AG04449 (cell line): ENCODE results near the gene FABP6.

Source experiments
- CTCF ChIA-PET: fragments of 350-600 bp; formaldehyde crosslinking; extraction: SDS; loops from one replicate; lab custom pipeline; 2021; ENCODE audit warnings: antibody characterized with exemption; lab: Yijun Ruan, JAX
- POLR2A ChIA-PET: fragments of 400-600, 350-600 bp; formaldehyde crosslinking; extraction: SDS; loops from one replicate; lab custom pipeline; 2020; ENCODE audit warnings: antibody characterized with exemption, inconsistent platforms; lab: Yijun Ruan, JAX
- DNase-seq: peaks from one replicate; pipeline ENCODE4 v3.0.0-alpha.2; 2010; ENCODE audit warnings: low read depth, low spot score
- H3K4me3 ChIP-seq: 2 replicates; pipeline ENCODE4 v1.5.1; 2011; ENCODE audit warnings: low read depth, mild to moderate bottlenecking, control low read depth, low read length
- CTCF ChIP-seq: IDR thresholded peaks from one replicate; pipeline ENCODE4 v1.5.1; 2011; ENCODE audit warnings: mild to moderate bottlenecking, moderate library complexity, low read length, control low read depth, inconsistent platforms; ENCODE audit not compliant: insufficient read depth; ENCODE audit errors: missing control alignments

The FABP6 gene, protein sequence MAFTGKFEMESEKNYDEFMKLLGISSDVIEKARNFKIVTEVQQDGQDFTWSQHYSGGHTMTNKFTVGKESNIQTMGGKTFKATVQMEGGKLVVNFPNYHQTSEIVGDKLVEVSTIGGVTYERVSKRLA

GRCh38 chr5:160229190-160229742 lies at the start of gene FABP6:
Gene FABP6 (plus strand): TSS chr5:160229506. CDS start chr5:160229558, 52 bp downstream.
- no peak for DNase-seq
- no peak for TF ChIP-seq CTCF
- CTCF ChIA-PET: interaction anchor here (0.7 to 1.0 kb wide), 2 partner anchors 19 to 122 kb away, joined by 3 to 5 read pairs; no protein-coding TSS in a partner anchor
- POLR2A ChIA-PET: no interaction called here
- H3K4me3 ChIP-seq: no peak within 1 kb of the TSS

- no peak overlapping the region for H3K4me3 ChIP-seq
- ChIA-PET CTCF (interaction anchor here (0.8 to 1.6 kb wide), 3 partner anchors 11 to 159 kb away, joined by 3 to 6 read pairs (median 6); no protein-coding TSS in a partner anchor), POLR2A (no interaction called here)
- TF ChIP-seq CTCF: no peak
- no peak for DNase-seq
Observed at GRCh38 chr5:160180931-160181330, 48.4 kb upstream of the FABP6 start.

- no peak for TF ChIP-seq CTCF
- no peak overlapping the region for H3K4me3 ChIP-seq
- no peak for DNase-seq
- CTCF ChIA-PET: interaction anchor here (1.4 kb wide), 1 partner anchor 160 kb away, joined by 3 read pairs; no protein-coding TSS in a partner anchor
- POLR2A ChIA-PET: no interaction called here
Observed at GRCh38 chr5:160181965-160182622, 47.2 kb upstream of the FABP6 start.

DNA sequence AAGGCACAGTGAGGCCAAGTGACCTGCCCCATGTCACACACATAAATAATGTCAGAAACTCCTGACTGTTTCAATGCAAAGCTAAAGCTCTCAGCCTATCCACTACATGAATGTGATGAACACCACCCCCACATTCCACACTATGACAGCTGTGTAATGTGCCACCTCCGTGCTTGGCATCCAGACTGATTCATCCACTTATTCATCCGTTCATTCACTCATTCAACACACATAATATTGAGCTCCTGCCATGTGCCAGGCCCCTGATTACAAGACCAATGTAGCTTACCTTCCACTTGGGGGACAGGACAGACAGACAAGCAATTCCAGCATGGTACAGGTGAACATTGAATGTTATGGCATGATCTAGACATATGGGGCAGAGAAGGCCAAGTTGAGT lies 46.2 kb upstream of the FABP6 start:
- no peak overlapping the region for H3K4me3 ChIP-seq
- ChIA-PET POLR2A (no interaction called here), CTCF (interaction anchor here (1.5 kb wide), 1 partner anchor 16 kb away, joined by 6 read pairs; no protein-coding TSS in a partner anchor)
- no peak for DNase-seq
- no peak for TF ChIP-seq CTCF

- CTCF ChIA-PET: interaction anchor here (1.4 kb wide), 1 partner anchor 9 kb away, joined by 4 read pairs; no protein-coding TSS in a partner anchor
Observed at GRCh38 chr5:160185626-160186360, 43.5 kb upstream of the FABP6 start.

More at GRCh38 chr5:160185626-160186360, 43.5 kb upstream of the FABP6 start:
- POLR2A ChIA-PET: no interaction called here
- no peak overlapping the region for H3K4me3 ChIP-seq
- DNase-seq: no peak
- no peak for TF ChIP-seq CTCF
